HG02970 (cell line): ENCODE data around the gene STX8.

Source experiments
- ATAC-seq: cut with Tn5 transposase; IDR thresholded peaks from one replicate; pipeline ENCODE4 v1.9.1; 2021; ENCODE audit warnings: mild to moderate bottlenecking, moderate library complexity, moderate number of reproducible peaks; ENCODE audit not compliant: unreplicated experiment, low FRiP score

Gene STX8

DNA sequence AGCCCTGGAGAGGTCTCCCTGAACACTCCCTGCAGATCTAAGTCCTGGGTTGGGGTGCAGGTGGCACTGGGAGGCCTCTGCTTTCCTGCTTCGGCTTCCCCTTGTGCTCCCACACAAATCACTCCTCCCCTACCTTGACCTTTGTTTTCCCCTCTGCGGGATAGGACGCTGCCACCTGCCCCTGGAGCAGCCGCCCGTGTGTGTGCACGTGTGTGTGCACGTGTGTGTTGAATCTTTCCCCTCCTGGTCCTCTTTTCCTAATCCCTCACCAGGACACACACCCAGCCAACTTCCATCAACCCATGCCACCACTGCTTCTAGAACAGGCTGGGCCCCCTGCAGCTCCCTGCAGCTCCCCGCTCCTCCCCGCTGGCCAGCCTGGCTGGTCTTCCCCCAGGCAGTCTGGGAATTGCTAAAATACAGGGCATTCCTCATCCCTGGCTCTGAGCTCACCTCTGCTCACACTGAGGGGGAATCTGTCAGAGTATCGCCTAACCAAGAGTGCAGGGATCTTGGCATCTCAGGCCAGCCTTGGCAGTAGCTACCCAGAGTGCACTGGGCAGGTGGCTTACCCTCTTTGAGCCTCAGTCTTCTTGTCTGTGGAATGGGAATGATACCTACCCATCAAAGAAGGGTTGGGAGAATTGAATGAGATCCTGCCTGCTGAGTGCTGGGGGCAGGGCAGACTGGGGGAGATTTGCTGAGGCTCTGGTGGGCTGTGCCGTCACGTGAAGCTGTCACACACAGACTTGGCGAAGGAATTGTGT lies 355.8 kb downstream of the STX8 start:
- no peak for ATAC-seq

DNA sequence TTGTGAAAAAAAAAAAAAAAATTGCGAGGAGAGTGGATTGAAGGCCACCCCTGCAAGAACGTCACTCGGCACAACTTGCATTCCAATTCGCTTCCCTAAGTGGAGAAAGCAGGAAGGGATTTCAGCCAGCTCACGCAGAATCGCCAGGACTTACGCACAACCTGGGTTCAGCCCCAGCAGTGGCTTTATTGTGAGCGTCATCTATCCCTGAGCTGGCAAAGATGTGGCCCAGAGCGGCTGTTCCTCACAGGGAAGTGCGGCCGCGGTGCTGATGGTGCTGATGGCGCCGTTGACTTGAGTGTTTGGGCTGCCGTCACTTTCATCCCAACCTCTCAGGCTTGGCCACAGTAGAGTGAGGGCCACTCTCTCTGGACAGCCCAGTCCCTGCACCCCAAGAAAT lies 356.7 kb downstream of the STX8 start:
- ATAC-seq: no peak

- ATAC-seq: no peak
Measured at GRCh38 chr17:9218064-9218635, 357.5 kb downstream of the STX8 start.

DNA sequence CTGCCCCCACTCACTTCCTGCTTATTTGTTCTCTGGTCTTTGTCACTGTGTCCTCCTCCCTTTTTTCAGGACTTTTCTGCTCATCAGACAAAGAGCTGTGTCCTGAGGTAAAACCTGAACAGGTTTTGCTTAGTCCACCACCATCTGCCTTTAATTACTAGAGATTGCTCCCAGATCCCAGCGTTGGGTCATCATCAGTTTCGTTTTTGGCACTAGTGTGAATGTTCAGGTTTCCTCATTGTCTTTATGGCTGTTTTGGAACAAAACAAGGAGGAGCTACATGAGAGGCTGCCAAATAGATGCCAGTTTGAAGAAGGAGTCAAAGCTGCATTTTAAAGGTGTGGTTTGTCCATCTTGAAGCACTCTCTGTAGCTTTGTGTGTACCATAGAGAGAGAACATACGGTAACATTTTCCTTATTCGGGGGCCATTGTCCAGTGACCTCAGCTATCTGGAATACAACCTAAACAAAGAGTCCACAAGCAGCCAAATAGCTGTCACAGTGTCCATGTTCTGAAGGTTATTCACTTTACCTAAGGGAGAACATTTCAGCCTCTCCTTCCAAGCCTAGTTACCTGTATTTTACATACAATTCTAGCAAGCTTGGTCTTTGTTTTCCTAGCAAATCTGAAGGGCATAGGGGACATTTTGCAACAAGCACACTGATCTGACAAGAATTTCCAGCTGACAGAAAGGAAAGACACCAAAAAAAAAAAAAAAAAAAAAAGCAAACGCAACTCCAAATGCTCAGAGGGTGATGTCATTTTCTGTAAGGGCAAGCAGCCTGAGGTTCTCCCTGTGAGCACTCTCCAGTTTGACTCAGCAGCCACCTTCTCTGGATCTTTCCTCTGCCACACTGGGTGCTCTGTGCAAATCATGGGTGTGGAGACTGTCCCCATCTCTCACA lies 358.2 kb downstream of the STX8 start:
- ATAC-seq: no peak

DNA sequence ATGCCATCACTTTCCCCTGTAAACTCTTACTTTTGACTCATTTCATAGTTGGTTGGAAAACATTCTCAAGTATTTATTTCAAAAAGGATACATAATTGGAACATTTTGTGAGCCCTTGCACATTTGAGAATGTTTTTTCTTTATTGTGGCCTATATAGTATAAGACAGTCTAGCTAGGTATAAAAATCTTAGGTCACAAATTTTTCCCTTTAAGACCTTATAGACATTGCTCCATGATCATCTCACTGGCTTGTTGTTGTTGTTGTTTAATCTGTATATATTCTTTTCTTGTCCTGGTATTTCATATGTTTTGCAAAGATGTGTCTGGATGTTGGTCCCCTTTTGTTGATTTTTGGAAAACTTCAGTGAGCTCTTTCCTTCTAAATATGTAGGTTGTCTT lies 360.2 kb downstream of the STX8 start:
- no peak for ATAC-seq

GRCh38 chr17:9213303-9213640 lies 362.3 kb downstream of the STX8 start:
- no peak for ATAC-seq

DNA sequence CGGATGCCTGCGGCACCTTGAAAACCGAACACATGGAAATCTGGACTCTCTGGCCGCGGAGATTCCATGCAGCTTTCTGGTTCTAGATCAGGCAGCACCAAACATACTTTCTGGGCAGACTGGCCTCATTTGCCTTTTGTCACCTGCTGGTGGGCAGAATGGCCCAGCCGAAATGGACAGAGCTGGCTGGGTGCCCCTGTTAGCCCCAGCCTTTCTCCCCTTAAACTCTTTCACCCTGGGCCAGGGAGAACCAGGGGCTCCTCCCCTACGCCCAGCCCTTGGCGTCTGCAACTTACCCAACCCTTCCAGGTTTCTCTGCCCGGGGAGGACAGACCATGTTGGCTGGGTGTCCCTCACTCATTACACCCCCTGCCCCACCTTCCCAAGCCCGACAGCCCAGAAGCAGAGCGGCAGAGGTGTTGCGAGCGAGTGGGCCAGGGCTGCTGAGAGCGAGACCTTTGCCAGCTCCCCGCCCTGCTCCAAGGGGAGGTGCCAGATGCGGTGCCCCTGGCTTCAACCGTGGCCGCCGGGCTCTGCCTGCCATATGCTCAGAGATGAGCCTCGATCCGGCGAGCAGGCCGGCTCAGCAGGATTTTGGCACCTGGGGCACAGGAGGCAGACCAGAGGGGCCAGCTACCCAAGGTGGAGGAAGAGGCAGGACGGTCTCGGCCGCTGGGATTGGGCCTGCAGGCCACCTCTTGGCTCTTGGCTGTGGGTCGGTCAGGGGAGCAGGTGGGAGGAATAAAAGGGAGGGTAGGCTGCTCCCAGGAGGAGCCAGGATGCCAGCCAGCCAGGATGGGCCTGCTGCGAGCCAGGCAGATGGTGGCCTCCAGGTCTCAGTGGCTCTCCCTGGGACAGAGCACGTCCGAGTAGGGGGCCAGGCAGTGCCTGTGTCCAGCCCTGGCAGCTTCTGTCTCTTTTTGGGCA lies 363.0 kb downstream of the STX8 start:
- ATAC-seq: no peak

GRCh38 chr17:9211133-9211765 lies 364.4 kb downstream of the STX8 start:
- no peak for ATAC-seq

DNA sequence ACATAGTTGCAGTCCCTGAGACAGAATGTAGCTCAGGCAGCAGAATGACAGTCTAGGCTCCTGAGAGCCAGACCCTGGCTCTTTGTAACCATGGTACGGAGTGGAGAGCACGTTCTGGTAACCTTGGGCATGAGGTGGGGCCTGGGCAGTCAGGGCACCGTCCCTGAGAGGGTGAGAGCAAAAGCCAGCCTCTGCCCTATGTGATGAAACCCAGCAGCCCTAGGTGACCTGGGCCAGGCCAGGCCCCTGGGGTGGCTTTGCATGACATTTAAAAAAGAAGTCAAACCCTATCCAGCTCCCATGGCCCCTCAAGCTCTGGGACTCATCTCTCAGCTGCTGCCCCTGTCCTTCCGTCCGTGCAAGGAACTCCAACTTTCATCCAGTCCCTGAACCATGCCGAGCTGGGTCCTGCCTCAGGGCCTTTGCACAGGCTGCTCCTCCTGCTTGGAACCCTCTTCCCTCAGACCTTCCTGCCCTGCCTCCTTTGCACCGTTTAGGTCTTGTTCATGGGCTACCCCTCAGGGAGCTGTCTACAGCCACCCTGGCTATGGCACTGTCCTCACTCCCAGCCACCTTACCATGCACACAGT lies 365.7 kb downstream of the STX8 start:
- ATAC-seq: no peak

GRCh38 chr17:9209347-9209746 lies 366.3 kb downstream of the STX8 start:
- no peak for ATAC-seq

DNA sequence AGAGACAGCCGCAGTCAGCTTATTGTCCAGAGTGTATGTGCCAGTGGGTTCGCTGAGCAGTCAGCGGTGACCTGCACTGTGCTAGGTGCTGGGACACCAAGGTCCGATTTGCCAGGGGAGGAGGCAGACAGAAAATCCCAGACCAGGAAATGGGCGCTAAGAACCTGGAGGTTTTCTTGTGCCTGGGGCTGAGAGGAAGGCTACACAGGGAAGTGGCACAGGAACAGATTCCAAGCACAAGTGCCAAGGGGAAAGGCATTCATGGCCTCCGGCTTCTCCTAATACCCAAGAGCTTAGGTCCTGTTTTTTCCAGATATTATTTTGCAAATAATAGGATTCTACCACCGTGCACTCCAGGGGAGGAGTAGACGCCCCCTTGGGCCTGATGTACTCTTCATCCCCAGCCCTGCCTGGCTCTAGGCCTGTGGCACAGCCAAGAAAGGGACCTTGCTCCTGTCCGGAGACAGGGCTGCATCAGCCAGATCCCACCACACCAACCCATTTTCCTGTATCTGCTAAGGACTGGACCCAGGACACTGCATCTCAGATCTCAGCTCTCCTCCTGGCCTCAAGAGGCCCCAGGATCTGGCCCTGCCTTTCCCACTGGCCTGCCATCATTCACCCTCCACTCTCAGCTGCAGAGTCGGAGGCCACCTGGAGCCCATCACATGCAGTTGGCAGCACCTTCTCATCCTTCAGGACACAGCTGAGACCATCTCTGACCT lies 367.1 kb downstream of the STX8 start:
- ATAC-seq: no peak

DNA sequence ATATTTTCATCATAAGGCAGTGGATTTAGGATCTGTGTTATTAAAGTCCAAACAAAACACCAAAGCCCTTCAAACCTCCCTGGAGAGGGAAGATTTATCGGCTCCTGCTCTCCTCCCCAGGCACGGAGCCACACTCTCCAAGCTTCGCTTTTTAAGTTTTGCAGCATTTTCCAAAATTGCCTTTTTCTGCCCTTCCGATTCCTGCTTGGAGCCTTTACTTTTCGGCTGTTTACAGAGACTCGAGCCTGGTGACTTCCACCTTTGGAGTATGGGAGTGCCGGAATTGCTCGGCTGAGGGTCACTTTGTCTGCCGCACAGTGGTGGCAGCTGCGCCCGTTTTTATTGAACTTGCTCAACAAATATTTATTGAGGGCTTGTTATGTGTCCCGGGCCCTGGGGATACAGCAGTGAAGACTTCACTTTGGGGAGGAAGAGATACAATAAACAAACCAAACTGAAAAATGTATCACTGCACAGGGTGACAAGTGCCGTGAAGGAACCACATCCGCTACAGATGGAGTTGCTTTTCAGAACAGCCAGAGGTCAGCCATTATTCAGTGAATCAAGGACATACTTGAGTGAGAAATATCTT lies 368.8 kb downstream of the STX8 start:
- ATAC-seq: no peak

- no peak for ATAC-seq
Measured at GRCh38 chr17:9206410-9206703, 369.3 kb downstream of the STX8 start.

GRCh38 chr17:9205520-9206409 lies 369.9 kb downstream of the STX8 start:
- ATAC-seq: no peak

DNA sequence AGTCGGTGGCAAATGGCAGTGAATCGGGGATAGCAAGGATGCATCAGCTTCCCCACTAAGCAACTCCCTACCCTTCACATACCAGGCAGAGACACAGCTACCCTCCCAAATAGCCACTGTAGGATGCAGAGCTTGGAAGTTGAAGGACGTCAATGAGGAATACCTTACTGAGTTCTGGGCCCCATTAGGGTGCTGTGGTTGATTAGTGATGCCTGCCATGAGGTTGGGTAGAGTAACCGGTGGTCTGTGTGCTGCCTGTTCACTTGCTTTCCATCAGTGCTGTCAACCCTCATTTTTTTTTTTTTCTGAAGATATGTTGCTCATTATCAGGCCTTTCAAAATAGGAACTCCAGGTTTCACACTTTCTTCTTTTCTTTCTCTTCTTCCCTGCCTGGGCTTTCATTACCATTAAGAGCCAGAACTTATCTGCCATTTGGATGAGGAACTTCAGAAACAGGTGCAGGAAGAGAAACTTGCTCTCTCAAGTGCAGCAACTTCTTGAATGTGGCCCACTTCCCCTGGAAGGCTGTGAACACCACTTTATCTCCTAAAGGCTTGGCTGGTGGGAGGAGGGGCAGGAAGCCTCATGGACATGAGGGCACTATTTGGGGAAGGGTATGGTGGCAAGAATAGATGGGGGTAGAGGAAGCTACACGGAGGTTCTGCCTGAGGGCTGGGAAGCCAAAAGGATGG lies 370.8 kb downstream of the STX8 start:
- no peak for ATAC-seq

DNA sequence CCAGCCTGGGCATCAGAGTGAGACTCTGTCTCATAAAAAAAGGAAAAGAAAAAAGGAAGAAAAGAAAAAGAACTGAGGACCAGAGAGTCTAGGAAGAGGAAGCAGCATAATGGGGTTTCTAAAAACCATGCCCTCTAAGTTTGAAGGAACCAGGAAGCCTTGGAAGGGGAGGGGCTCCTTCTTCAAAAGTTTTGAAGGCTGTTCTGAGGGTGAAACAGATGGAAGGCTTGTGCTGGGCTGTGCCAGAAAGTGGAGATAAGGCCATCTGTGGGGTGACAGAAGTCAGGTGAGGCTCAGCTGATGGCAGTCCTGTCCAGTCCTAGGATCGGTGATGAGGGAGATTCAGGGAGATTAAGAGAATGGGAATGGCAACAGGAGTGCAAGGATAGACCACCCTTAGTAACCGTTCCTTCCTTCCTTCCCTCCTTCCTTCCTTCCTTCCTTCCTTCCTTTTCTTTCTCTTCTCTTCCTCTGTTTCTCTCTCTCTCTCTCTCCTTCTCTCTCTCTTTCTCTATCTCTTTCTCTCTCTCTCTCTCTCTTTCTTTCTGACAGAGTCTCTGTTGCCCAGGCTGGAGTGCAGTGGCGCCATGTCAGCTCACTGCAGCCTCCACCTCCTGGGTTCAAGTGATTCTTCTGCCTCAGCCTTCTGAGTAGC lies 371.7 kb downstream of the STX8 start:
- no peak for ATAC-seq

- ATAC-seq: no peak
Measured at GRCh38 chr17:9202532-9202931, 373.1 kb downstream of the STX8 start.
